MM.1S (cell line): ENCODE measurements around the gene EFNB3.

ENCODE experiments used
- DNase-seq: peaks from one replicate; pipeline ENCODE4 v3.0.0-alpha.2; 2015
- H2AFZ ChIP-seq: fragments of 300-600 bp; sonication (generic); 2 replicates; pipeline ENCODE4 v1.6.0; 2016; ENCODE audit warnings: antibody characterized with exemption, low read length
- H3F3A ChIP-seq: fragments of 300-600 bp; sonication (generic); 2 replicates; pipeline ENCODE4 v1.6.1; 2016; ENCODE audit warnings: mild to moderate bottlenecking, antibody characterized with exemption, low read length, moderate library complexity, mixed read lengths; ENCODE audit not compliant: insufficient read depth
- H3K27ac ChIP-seq: fragments of 300-600 bp; sonication (generic); 2 replicates; pipeline ENCODE4 v1.5.1; 2016; ENCODE audit warnings: mild to moderate bottlenecking, low read length
- H3K27me3 ChIP-seq: fragments of 300-600 bp; sonication (generic); replicated peaks from 2 replicates; pipeline ENCODE4 v1.6.0; 2016; ENCODE audit warnings: low read length; ENCODE audit not compliant: insufficient read depth
- H3K36me3 ChIP-seq: fragments of 300-600 bp; sonication (generic); replicated peaks from 2 replicates; pipeline ENCODE4 v1.6.1; 2016; ENCODE audit warnings: mild to moderate bottlenecking, low read length, mixed read lengths; ENCODE audit not compliant: insufficient read depth
- H3K4me1 ChIP-seq: fragments of 300-600 bp; sonication (generic); 2 replicates; pipeline ENCODE4 v1.6.1; 2016; ENCODE audit warnings: low read length, mixed read lengths
- H3K4me2 ChIP-seq: fragments of 300-600 bp; sonication (generic); 2 replicates; pipeline ENCODE4 v1.6.0; 2016; ENCODE audit warnings: low read depth, low read length
- H3K4me3 ChIP-seq: fragments of 300-600 bp; sonication (generic); 2 replicates; pipeline ENCODE4 v1.5.1; 2016; ENCODE audit warnings: low read length, mixed read lengths
- H3K79me2 ChIP-seq: fragments of 300-600 bp; sonication (generic); 2 replicates; pipeline ENCODE4 v1.6.1; 2016; ENCODE audit warnings: mixed run types, low read length, mixed read lengths
- H3K9ac ChIP-seq: fragments of 300-600 bp; sonication (generic); 2 replicates; pipeline ENCODE4 v1.6.1; 2016; ENCODE audit warnings: low read length, mixed read lengths
- H3K9me2 ChIP-seq: fragments of 300-600 bp; sonication (generic); replicated peaks from 2 replicates; pipeline ENCODE4 v1.6.1; 2016; ENCODE audit warnings: mild to moderate bottlenecking, low read length, mixed read lengths; ENCODE audit not compliant: insufficient read depth
- H3K9me3 ChIP-seq: fragments of 300-600 bp; sonication (generic); replicated peaks from 2 replicates; pipeline ENCODE4 v1.6.1; 2016; ENCODE audit warnings: mild to moderate bottlenecking, low read length, mixed read lengths; ENCODE audit not compliant: insufficient read depth
- H4K20me1 ChIP-seq: fragments of 300-600 bp; sonication (generic); 2 replicates; pipeline ENCODE4 v1.6.1; 2016; ENCODE audit warnings: mild to moderate bottlenecking, low read length, moderate library complexity, mixed read lengths; ENCODE audit not compliant: insufficient read depth
- CTCF ChIP-seq: fragments of 300-600 bp; sonication (generic); IDR thresholded peaks from 2 replicates; pipeline ENCODE4 v1.5.1; 2016; ENCODE audit warnings: antibody characterized with exemption, low read length, mixed read lengths
- EZH2 ChIP-seq: fragments of 300-600 bp; sonication (generic); optimal IDR thresholded peaks from 2 replicates; pipeline ENCODE3; 2017; ENCODE audit warnings: low read depth, mild to moderate bottlenecking, antibody characterized with exemption, low read length, mixed read lengths
- EZH2phosphoT487 ChIP-seq: fragments of 300-600 bp; sonication (generic); IDR thresholded peaks from 2 replicates; pipeline ENCODE4 v1.6.1; 2018; ENCODE audit warnings: antibody characterized with exemption, low read length

The EFNB3 gene

GRCh38 chr17:7695586-7695985 is 9.4 kb upstream of the EFNB3 start:
- H4K20me1 ChIP-seq = no peaks in the 10 kb centered on the region
- H2AFZ ChIP-seq = no peak overlapping the region
- H3K36me3 ChIP-seq = no peaks in the 10 kb centered on the region
- no peaks in the 10 kb centered on the region for H3F3A ChIP-seq
- H3K4me1 ChIP-seq = no peaks in the 10 kb centered on the region
- no peaks in the 10 kb centered on the region for H3K9me2 ChIP-seq
- DNase-seq = no peak
- H3K4me3 ChIP-seq = no peak overlapping the region
- no peak overlapping the region for H3K4me2 ChIP-seq
- no peak overlapping the region for H3K9ac ChIP-seq
- no peaks in the 10 kb centered on the region for H3K27me3 ChIP-seq
- TF ChIP-seq CTCF = no peak
- TF ChIP-seq EZH2phosphoT487 = no peak
- no peak for TF ChIP-seq EZH2
- no peak overlapping the region for H3K27ac ChIP-seq
- H3K79me2 ChIP-seq = no peaks in the 10 kb centered on the region
- no peaks in the 10 kb centered on the region for H3K9me3 ChIP-seq

GRCh38 chr17:7697828-7698588 is 7.0 kb upstream of the EFNB3 start:
- no peak for TF ChIP-seq CTCF
- no peak for TF ChIP-seq EZH2phosphoT487
- no peak for TF ChIP-seq EZH2
- no peaks in the 10 kb centered on the region for H3K4me1 ChIP-seq
- no peak overlapping the region for H2AFZ ChIP-seq
- no peaks in the 10 kb centered on the region for H3K9me3 ChIP-seq
- no peak overlapping the region for H3K9ac ChIP-seq
- H3K9me2 ChIP-seq = no peaks in the 10 kb centered on the region
- no peaks in the 10 kb centered on the region for H4K20me1 ChIP-seq
- no peaks in the 10 kb centered on the region for H3K36me3 ChIP-seq
- H3K27me3 ChIP-seq = no peaks in the 10 kb centered on the region
- H3K4me3 ChIP-seq = no peak overlapping the region
- H3K27ac ChIP-seq = no peak overlapping the region
- H3K4me2 ChIP-seq = no peak overlapping the region
- H3F3A ChIP-seq = no peaks in the 10 kb centered on the region
- DNase-seq = no peak
- no peaks in the 10 kb centered on the region for H3K79me2 ChIP-seq

GRCh38 chr17:7700510-7700909 is 4.5 kb upstream of the EFNB3 start:
- Histone ChIP-seq H2AFZ (no peak overlapping the region), H3K9ac (no peak overlapping the region), H3K4me3 (no peak overlapping the region), H3K79me2 (no peaks in the 10 kb centered on the region), H3K9me2 (no peaks in the 10 kb centered on the region), H3K27ac (no peak overlapping the region), H3K4me1 (no peaks in the 10 kb centered on the region), H3K4me2 (no peak overlapping the region), H3K27me3 (peaks cover 15% of the 10 kb centered on the region), H3F3A (no peaks in the 10 kb centered on the region), H4K20me1 (no peaks in the 10 kb centered on the region), H3K9me3 (no peaks in the 10 kb centered on the region), H3K36me3 (no peaks in the 10 kb centered on the region)
- no peak for DNase-seq
- TF ChIP-seq EZH2phosphoT487 (no peak), CTCF (no peak), EZH2 (no peak)
